ENCODE measurements around the gene APOBEC2.

APOBEC2 gene

GRCh38 chr6:41037107-41037900, 15.7 kb upstream of the APOBEC2 start:
- DNase-seq (ENCODE audit: low read depth in 1 of 2, low spot score in 1 of 2): no peak

- no peak for DNase-seq (ENCODE audit: low read depth in 1 of 2, low spot score in 1 of 2)
Measured at GRCh38 chr6:41038205-41038604, 14.8 kb upstream of the APOBEC2 start.

- DNase-seq (ENCODE audit: low read depth in 1 of 2, low spot score in 1 of 2): peak; percentile 12 to 27
Measured at GRCh38 chr6:41039060-41039998, 13.7 kb upstream of the APOBEC2 start, which contains the start of gene UNC5CL. TSS of gene UNC5CL (minus strand) at chr6:41039221. CDS start at chr6:41035074, 4,147 bp downstream.

GRCh38 chr6:41040101-41040939, 12.7 kb upstream of the APOBEC2 start:
- no peak for DNase-seq (ENCODE audit: low read depth in 1 of 2, low spot score in 1 of 2)

DNA sequence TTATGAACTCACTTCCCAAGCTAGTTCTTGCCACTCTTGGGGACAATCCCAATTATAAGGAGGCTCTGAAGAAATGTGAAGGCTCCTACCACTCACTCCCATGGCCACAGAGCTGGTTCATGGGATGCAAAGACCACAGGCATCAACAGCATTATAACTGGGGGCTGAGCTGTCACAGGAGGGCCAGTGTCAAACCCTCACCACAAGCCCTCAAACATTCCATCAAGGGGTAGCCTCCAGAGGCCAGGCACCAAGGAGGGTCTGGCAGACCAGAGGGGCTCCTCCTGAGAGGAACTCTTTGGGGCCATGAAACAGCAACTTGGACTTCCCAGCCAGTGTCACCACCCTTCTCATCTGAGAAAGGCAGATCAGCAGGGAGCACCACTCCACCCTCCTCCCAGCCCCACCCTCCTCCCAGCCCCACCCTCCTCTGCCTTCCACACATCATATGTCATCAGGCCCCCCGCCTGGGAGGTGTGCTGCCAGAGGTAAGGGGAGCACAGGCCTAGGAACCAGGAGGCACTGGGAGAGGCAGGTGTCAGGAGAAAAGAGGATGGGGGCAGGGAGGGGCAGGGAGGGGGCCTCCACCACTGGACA, 12.0 kb upstream of the APOBEC2 start:
- no peak for DNase-seq (ENCODE audit: low read depth in 1 of 2, low spot score in 1 of 2)

DNA sequence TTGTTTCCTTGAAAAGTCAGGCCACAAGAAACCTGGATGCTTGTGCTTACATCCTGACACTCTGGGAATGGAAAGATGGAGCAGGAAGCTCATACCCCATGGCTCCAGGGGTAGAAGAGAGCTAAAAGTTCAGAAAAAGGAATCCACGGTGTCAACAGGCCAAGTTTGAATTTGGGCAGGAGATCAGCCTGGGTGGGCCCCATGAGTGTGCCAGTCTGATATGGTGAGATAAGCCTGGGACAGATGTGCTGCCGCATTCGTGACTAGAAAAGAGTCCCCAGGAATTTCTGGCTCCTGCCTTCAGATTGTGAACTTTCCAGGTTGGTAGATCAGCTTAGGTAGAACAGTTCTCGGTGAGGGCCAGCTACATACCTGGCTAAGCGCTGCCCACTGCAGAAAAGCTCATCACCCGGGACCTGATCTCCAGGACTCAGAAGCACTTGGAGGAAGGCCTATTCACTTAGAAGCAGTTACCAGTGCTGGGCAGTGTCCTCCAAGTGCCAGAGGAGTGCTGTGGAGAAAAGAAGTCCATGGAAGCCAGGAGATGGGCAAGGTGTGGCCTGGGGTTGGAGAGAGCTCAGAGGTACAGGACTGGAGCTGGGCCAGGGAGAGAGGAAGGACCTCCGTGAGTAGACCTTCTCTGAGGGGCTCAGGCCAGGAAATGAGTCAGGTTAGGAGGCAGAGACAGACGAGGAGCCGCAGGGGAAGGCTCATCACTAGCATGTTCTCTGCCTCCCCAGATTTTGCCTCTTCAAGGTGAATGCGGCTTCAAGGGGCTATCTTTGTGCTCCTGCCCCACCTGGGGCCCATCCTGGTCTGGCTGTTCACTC, 10.6 kb upstream of the APOBEC2 start, which contains the start of gene TSPO2:
Gene TSPO2, plus strand, starts transcription at position 242 of the 830 bp plus-strand sequence. Its CDS starts 519 bp downstream, at position 761.
- DNase-seq (ENCODE audit: low read depth in 1 of 2, low spot score in 1 of 2): no peak

DNA sequence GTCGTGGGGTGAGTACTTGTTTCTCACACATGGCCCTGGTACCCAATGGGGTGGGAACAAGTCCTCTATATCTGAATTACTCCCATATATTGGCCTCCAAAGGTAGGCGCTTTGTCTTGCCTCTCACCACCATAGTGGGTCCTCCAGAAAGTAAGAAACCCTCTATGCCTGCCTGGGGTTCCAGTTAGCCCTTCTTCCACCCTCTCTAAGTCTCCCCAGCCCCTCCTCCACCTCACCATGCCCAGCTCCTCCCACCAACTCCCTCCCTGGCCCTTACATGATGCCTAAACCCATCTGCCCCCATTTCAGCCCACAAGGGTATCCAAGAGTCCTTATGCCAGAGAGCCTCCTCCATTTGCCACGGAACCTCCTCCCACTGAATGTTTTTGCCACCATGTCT, 9.9 kb upstream of the APOBEC2 start:
- DNase-seq (ENCODE audit: low read depth in 1 of 2, low spot score in 1 of 2): no peak

DNA sequence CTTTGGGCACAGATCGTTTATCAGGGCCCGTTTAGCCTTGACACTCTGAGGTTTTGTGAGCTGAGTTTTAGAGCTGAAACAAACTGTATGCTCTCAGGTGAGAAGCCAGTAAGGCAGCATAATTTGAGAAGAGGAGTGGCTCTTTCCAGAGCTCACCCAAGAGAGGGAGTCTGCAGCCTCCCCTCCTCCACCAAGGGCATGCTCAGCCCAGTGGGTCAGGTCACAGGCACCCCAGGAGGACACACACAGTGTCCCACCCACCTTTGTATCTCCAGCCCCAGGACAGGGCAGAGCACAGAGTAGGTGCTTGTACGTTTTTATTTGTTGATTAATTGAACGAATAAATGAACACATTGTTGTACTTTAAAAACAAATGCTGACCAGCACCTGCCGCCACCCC, 7.3 kb upstream of the APOBEC2 start:
- DNase-seq (ENCODE audit: low read depth in 1 of 2, low spot score in 1 of 2): no peak

DNA sequence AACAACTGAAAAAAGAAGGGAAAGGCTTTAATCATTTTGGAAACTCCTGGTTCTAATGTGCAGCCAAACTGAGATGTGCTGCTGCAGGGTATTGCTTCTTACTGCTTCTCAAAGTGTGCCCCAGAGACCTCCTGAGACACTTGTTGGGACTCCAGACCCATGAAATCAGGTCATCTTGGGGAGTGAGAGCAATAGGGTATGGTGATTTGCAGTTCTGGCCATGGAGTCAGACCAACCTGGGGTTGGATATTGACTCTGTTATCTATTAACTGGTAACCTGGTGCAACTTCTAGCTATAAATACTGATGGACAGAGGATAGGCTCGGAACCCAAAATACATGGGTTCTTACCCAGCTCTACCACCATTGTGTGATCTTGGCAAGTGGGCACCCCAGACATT, 6.9 kb upstream of the APOBEC2 start:
- DNase-seq (ENCODE audit: low read depth in 1 of 2, low spot score in 1 of 2): no peak

- no peak for DNase-seq (ENCODE audit: low read depth in 1 of 2, low spot score in 1 of 2)
Measured at GRCh38 chr6:41047306-41047705, 5.7 kb upstream of the APOBEC2 start.

GRCh38 chr6:41047745-41048732, 5.0 kb upstream of the APOBEC2 start:
- no peak for DNase-seq (ENCODE audit: low read depth in 1 of 2, low spot score in 1 of 2)

- DNase-seq (ENCODE audit: low read depth in 1 of 2, low spot score in 1 of 2): no peak
Measured at GRCh38 chr6:41049521-41049920, 3.5 kb upstream of the APOBEC2 start.

- no peak for DNase-seq (ENCODE audit: low read depth in 1 of 2, low spot score in 1 of 2)
Measured at GRCh38 chr6:41049955-41050354, 3.0 kb upstream of the APOBEC2 start.

GRCh38 chr6:41050536-41050935, 2.5 kb upstream of the APOBEC2 start:
- DNase-seq (ENCODE audit: low read depth in 1 of 2, low spot score in 1 of 2): no peak

DNA sequence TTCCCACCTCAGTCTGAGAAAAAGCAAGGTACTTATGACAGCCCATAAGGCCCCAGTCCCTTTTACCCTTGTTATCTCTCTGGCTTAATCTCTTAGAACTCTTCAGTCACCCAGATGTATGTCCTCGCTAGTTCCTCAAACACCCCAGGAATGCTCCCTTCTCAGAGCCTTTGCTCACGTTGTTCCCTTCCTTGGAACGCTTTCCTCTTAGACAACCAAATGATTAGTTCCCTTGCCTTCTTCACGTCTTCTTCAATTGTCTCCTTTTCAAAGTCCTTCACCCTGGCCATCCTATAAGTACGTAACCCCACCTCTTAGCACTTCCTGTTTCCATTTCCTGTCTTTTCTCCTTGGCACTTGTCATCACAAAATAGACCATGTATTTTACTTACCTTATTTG, 1.1 kb upstream of the APOBEC2 start:
- no peak for DNase-seq (ENCODE audit: low read depth in 1 of 2, low spot score in 1 of 2)

GRCh38 chr6:41054511-41054910, 1.5 kb downstream of the APOBEC2 start:
- no peak for DNase-seq (ENCODE audit: low read depth in 1 of 2, low spot score in 1 of 2)

DNA sequence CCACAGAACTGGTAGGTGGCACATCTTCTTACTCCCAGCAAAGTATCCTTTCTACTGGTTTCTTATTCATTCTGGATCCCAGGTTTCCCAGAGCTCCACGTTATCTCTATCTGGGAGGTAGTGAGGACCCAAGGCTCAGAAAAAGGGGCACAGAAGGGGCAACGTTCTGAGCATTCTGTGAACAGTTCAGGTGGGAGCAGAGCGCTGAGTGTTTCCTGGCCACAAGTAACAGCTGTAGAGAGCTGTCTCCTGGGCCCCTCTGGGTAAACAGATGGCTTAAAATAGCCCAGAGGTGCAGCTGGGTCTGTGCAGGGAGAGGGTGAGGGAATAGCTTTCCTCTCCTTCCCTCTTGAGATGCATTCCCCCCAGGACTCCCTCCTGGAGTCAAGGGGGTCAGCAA, 2.1 kb downstream of the APOBEC2 start:
- DNase-seq (ENCODE audit: low read depth in 1 of 2, low spot score in 1 of 2): no peak

DNA sequence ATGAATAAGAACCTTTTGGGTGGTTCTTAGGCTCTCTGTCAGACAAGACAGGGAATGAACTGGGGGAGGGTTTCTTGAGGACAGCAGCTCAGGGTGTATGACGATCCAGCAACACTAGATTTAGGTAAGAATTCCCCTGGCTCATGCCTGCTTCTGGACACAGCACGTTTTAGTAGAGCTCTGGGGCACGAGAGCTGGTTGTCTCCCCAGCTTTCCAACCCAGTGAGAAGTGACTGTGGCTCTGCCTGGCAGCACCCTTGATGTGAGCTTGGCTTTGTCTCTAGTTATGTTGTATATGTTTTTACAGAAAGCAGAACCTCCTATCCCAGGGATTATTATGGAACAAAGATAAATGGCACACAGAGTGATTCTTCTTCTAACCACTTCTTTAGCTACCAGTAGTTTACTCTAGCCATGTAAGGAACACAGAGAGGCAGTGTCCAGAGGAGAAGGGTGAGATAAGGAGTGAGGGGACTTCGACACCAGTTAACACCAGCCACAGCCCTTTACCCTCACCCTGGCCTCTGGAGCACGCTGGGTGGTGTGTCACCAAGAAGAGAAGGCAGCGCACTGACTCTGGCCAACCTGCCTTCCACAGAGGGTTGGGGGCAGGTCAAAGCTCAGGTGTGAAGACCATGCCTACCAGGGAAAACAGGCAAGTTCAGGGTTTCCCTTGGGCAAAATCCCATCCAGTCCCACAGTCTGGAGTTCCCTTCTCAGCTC, 3.9 kb downstream of the APOBEC2 start:
- DNase-seq (ENCODE audit: low read depth in 1 of 2, low spot score in 1 of 2): no peak

Data from stimulated activated CD4-positive, alpha-beta T cell treated with anti-CD3 and anti-CD28 coated beads, Interleukin-15, amount 100 ng/mL, for 1 hour (primary cell).